ENCODE results near the gene GSTT2B.
"Not testable (repeated sequence)": the region's sequence is repeated elsewhere in the genome, so short reads cannot be mapped to it uniquely, and the experiment has no call there.

Gene GSTT2B

GRCh38 chr22:23912293-23912903, 48.6 kb downstream of the GSTT2B start:
- POLR2A ChIA-PET: no interaction called here
- no peak for DNase-seq (ENCODE audit: low read depth, low spot score)
- CTCF ChIA-PET: interaction anchor here (0.8 to 1.4 kb wide), 5 partner anchors 11 to 62 kb away, joined by 3 to 4 read pairs (median 4); no protein-coding TSS in a partner anchor

DNA sequence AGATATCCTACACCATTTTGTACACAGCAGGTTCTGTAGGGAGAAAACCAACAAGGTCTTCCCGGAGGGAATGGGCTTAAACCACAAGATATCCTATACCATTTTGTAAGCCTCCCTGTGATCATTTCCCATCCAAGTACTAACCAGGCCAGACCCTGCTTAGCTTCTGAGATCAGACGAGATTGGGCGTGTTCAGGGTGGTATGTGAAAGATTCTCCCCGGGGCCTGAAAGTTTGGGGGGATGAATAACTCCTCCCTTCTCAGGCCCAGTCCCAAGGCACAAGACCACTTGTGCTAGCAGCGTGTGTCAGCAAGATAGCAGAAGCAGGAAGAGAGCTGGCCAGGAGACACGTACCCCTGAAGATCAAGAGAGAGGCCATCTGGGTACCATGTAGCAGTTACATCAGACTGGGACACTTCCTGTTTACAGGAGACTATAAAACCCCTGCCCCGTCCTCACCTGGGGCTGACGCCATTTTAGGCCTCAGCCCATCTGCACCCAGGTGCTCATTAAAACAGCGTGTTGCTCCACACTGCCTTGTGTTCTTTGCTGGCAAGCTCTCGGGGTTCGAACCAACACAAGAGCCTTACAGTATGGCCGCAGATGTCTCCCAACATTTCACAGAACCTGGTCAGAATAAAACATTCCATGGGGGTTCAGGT, 49.5 kb downstream of the GSTT2B start:
- no peak for DNase-seq (ENCODE audit: low read depth, low spot score)
- ChIA-PET POLR2A (no interaction called here), CTCF (interaction anchor here (1.1 to 3.8 kb wide), 3 partner anchors 18 to 144 kb away, joined by 3 to 25 read pairs (median 4); partner anchors contain the start of genes CHCHD10 and MIF)
- TF ChIP-seq, protein P1, sequence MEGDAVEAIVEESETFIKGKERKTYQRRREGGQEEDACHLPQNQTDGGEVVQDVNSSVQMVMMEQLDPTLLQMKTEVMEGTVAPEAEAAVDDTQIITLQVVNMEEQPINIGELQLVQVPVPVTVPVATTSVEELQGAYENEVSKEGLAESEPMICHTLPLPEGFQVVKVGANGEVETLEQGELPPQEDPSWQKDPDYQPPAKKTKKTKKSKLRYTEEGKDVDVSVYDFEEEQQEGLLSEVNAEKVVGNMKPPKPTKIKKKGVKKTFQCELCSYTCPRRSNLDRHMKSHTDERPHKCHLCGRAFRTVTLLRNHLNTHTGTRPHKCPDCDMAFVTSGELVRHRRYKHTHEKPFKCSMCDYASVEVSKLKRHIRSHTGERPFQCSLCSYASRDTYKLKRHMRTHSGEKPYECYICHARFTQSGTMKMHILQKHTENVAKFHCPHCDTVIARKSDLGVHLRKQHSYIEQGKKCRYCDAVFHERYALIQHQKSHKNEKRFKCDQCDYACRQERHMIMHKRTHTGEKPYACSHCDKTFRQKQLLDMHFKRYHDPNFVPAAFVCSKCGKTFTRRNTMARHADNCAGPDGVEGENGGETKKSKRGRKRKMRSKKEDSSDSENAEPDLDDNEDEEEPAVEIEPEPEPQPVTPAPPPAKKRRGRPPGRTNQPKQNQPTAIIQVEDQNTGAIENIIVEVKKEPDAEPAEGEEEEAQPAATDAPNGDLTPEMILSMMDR (IDR thresholded peaks at IDR 0.05; ENCODE audit: insufficient read depth, low read length, missing control alignments): no peak
- no peak overlapping the region for H3K4me3 ChIP-seq (ENCODE audit: low read depth, low read length)

More at GRCh38 chr22:23912293-23912903, 48.6 kb downstream of the GSTT2B start:
- TF ChIP-seq, protein P1 (IDR thresholded peaks at IDR 0.05; ENCODE audit: insufficient read depth, low read length, missing control alignments): no peak
- no peak overlapping the region for H3K4me3 ChIP-seq (ENCODE audit: low read depth, low read length)

GRCh38 chr22:23910496-23911190, 50.4 kb downstream of the GSTT2B start:
- no peak for DNase-seq (ENCODE audit: low read depth, low spot score)
- TF ChIP-seq, protein P1 (IDR thresholded peaks at IDR 0.05; ENCODE audit: insufficient read depth, low read length, missing control alignments): no peak
- ChIA-PET CTCF (interaction anchor here (1.0 to 3.8 kb wide), 4 partner anchors 12 to 143 kb away, joined by 3 to 25 read pairs (median 4); partner anchors contain the start of genes CHCHD10 and MIF), POLR2A (no interaction called here)
- no peak overlapping the region for H3K4me3 ChIP-seq (ENCODE audit: low read depth, low read length)

DNA sequence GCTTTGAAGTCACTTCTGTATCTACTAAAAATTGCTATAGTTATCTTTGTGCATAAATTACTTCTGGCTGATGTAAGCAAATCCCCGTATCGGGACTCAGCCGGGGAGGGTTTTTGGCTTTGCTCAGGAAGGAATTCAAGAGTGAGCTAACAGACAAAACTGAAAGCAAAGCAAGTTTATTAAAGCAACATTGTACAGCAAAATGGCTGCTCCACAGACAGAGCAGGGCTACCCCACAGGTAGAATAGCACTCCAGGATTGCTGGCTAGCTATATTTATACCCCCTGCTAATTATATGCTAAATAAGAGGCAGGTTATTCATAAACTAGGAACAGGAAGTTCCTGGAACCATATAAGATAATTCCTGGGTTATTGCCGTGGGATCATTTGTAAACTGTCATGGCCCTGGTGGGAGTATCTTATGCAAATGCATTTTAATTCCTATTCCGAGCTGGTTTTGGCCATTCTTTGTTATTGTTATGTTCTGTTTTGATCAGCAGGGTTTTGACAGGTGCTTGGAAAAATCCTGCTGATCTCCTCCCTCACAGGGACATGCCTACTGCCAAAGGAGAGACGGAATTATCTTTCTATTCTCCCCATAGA, 51.6 kb downstream of the GSTT2B start:
- POLR2A ChIA-PET: no interaction called here
- CTCF ChIA-PET: interaction anchor here (1.0 to 3.8 kb wide), 4 partner anchors 11 to 59 kb away, joined by 3 to 25 read pairs (median 4); partner anchors contain the start of gene MIF

GRCh38 chr22:23908587-23909205, 52.3 kb downstream of the GSTT2B start:
- TF ChIP-seq, protein P1 (IDR thresholded peaks at IDR 0.05; ENCODE audit: insufficient read depth, low read length, missing control alignments): no peak
- ChIA-PET CTCF (interaction anchor here (1.0 to 3.8 kb wide), 4 partner anchors 10 to 59 kb away, joined by 3 to 25 read pairs (median 4); partner anchors contain the start of gene MIF), POLR2A (no interaction called here)
- DNase-seq (ENCODE audit: low read depth, low spot score): no peak
- H3K4me3 ChIP-seq (ENCODE audit: low read depth, low read length): no peak overlapping the region

More for the DNA sequence above, 51.6 kb downstream of the GSTT2B start:
- TF ChIP-seq, protein P1 (IDR thresholded peaks at IDR 0.05; ENCODE audit: insufficient read depth, low read length, missing control alignments): no peak
- DNase-seq (ENCODE audit: low read depth, low spot score): no peak
- no peak overlapping the region for H3K4me3 ChIP-seq (ENCODE audit: low read depth, low read length)

- CTCF ChIA-PET: interaction anchor here (3.8 kb wide), 1 partner anchor 14 kb away, joined by 25 read pairs; the partner anchor contains the start of gene MIF
- H3K4me3 ChIP-seq (ENCODE audit: low read depth, low read length); DNase-seq (ENCODE audit: low read depth, low spot score); POLR2A ChIA-PET: not testable (repeated sequence)
Observed at GRCh38 chr22:23907423-23907822, 53.6 kb downstream of the GSTT2B start.
